Activated CD4-positive, alpha-beta memory T cell treated with anti-CD3 and anti-CD28 coated beads, Interleukin-2, amount 10 ng/mL, durations not matched to agents 7 days and 5 days (primary cell): ENCODE data around the gene CSNK2A1. TPM values are rescaled to one million over a fixed set of nuclear protein-coding genes. Genes with fewer than 3 reads are reported as not detected.

Experiments used
- CTCF ChIA-PET: fragments of 350-600 bp; sonication (Branson Sonifier 250); formaldehyde crosslinking; loops from one replicate; lab custom pipeline; 2021; ENCODE audit warnings: antibody characterized with exemption, inconsistent platforms; lab: Charles Lee
- POLR2A ChIA-PET: fragments of 350-600 bp; sonication (Branson Sonifier 250); formaldehyde crosslinking; loops from one replicate; lab custom pipeline; 2021; ENCODE audit warnings: antibody characterized with exemption; lab: Charles Lee
- DNase-seq: peaks from one replicate; pipeline ENCODE4 v3.0.0-alpha.2; 2020
- H3K27ac Mint-ChIP-seq: one replicate; pipeline ENCODE4 v1.8.0; 2021; ENCODE audit warnings: mild to moderate bottlenecking, mixed read lengths
- H3K27me3 Mint-ChIP-seq: one replicate; pipeline ENCODE4 v1.8.0; 2021; ENCODE audit warnings: mixed read lengths
- H3K36me3 Mint-ChIP-seq: one replicate; pipeline ENCODE4 v1.8.0; 2021; ENCODE audit warnings: low read depth, mixed read lengths
- H3K4me1 Mint-ChIP-seq: one replicate; pipeline ENCODE4 v1.8.0; 2021; ENCODE audit warnings: mixed read lengths
- H3K4me3 Mint-ChIP-seq: one replicate; pipeline ENCODE4 v1.8.0; 2021; ENCODE audit warnings: mild to moderate bottlenecking, mixed read lengths
- H3K9me3 Mint-ChIP-seq: one replicate; pipeline ENCODE4 v1.8.0; 2021; ENCODE audit warnings: mixed read lengths
- total RNA-seq, 2 experiments: library from RNA; stranded (reverse); gene quantifications; one replicate each; pipeline ENCODE4 v1.2.3, GENCODE V29; 2021

Gene CSNK2A1
- total RNA-seq, 2 experiments from 2014 or later, result 101 to 111 TPM

- CTCF ChIA-PET, result interaction anchor here (1.0 kb wide), 1 partner anchor 70 kb away, joined by 3 read pairs; no protein-coding TSS in a partner anchor
- Mint-ChIP-seq H3K9me3 (no peaks in the 10 kb centered on the region), H3K36me3 (no peaks in the 10 kb centered on the region), H3K4me1 (no peaks in the 10 kb centered on the region), H3K27me3 (peaks cover 19% of the 10 kb centered on the region), H3K4me3 (no peak overlapping the region), H3K27ac (no peak overlapping the region)
- DNase-seq, result no peak
- POLR2A ChIA-PET, result no interaction called here
These were observed 31.6 kb upstream of the CSNK2A1 start for GRCh38 chr20:575230-575629.

DNA sequence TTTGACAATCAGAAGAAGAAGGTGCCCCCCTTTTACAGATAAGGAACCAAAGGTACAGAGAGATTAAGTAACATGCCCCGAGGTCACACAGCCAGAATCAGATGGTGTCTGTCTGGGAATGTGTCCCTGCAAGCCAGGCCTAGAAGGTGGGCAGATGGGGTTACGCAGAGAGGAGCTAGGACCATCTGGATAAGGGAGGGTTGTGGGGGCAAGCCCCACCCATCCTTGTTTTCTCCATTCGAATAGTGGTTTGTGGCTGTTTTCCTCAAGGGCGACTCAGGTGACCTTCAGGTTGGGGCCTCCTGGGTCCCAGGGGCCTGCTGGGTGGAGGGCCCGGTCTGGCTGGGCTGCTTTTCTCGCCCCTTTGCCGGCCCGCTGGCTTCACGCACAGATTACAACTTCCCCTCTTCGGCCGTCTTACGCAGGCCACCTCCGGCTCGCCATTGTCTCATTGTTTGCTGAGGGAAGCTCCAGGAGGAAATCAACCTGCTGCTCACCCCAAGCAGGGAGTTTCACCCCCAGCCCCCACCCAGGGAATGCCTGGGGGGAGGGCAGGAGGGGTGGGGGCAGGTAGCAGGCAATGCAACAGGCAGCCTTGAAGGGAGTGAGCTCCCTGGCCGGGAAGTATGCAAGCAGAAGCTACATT, 30.8 kb upstream of the CSNK2A1 start:
- ChIA-PET CTCF (interaction anchor here (1.0 kb wide), 1 partner anchor 71 kb away, joined by 3 read pairs; no protein-coding TSS in a partner anchor), POLR2A (no interaction called here)
- H3K4me1 Mint-ChIP-seq, result no peaks in the 10 kb centered on the region

GRCh38 chr20:573414-574296, 30.1 kb upstream of the CSNK2A1 start:
- DNase-seq, result no peak
- H3K36me3 Mint-ChIP-seq, result no peaks in the 10 kb centered on the region
- no peak overlapping the region for H3K27ac Mint-ChIP-seq
- H3K9me3 Mint-ChIP-seq, result no peaks in the 10 kb centered on the region
- no peaks in the 10 kb centered on the region for H3K4me1 Mint-ChIP-seq
- ChIA-PET POLR2A (no interaction called here), CTCF (interaction anchor here (1.0 kb wide), 1 partner anchor 72 kb away, joined by 3 read pairs; no protein-coding TSS in a partner anchor)
- H3K4me3 Mint-ChIP-seq, result no peak overlapping the region
- peaks cover 27% of the 10 kb centered on the region for H3K27me3 Mint-ChIP-seq

More for the DNA sequence above, 30.8 kb upstream of the CSNK2A1 start:
- DNase-seq, result no peak
- no peak overlapping the region for H3K27ac Mint-ChIP-seq
- H3K27me3 Mint-ChIP-seq, result peaks cover 23% of the 10 kb centered on the region
- H3K4me3 Mint-ChIP-seq, result no peak overlapping the region
- H3K36me3 Mint-ChIP-seq, result no peaks in the 10 kb centered on the region
- no peaks in the 10 kb centered on the region for H3K9me3 Mint-ChIP-seq

DNA sequence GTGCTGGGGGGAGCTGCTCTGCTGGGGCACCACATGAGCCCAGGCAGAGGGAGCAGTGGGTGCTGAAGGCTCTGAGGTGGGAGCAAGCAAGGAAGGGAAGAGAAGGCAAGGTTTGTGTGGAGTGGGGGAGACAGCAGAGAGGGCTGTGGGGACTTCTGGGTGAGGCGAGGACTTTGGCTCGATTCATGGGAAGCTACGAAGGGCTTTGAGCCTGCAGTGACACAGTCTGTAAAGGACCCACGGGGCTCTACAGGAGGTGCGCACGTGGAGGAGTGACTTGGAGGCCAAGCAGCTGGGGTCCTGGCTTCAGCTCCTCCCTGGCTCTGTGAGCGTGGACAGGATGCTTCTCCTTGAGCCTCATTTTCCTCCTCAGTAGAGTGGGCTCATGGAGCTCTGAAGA, 29.1 kb upstream of the CSNK2A1 start:
- no peak for DNase-seq
- H3K4me3 Mint-ChIP-seq, result no peak overlapping the region
- CTCF ChIA-PET, result interaction anchor here (1.2 kb wide), 1 partner anchor 12 kb away, joined by 5 read pairs; no protein-coding TSS in a partner anchor
- POLR2A ChIA-PET, result no interaction called here
- H3K36me3 Mint-ChIP-seq, result no peaks in the 10 kb centered on the region
- H3K4me1 Mint-ChIP-seq, result no peaks in the 10 kb centered on the region
- H3K27me3 Mint-ChIP-seq, result peaks cover 31% of the 10 kb centered on the region
- H3K27ac Mint-ChIP-seq, result no peak overlapping the region
- H3K9me3 Mint-ChIP-seq, result no peaks in the 10 kb centered on the region

DNA sequence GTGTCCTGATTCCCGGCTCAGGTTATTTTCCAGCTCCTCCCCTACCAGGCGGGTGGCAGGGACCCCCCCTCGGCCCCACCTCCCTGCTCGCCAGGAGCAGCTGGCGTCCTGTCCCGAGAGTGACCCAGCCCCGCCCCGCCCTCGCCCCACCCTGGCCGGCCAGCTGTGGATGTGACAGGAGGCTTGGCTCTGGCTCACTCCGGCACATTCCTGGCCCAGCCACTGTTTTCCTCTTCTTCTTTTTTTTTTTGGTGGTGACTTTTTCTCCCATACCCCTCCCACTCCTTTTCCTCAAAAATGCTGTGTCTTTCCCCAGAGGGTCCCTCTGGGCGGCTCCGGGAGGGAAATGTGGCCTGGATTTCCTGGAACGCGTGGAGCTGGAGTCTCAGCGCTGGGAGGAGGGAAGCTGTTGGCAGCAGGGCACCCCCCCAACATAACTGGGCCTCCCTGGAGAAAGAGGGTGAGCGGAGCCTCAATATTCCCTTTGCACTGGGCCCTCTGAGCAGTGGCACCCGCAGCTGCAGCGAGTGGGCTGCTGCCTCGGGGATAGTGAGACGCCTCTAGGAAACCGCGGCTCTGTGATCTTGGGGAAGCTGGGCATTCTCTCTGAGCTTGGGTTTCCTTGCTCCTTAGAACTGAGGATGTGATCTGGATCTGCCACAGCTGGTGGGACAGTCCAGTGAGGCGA, 28.3 kb upstream of the CSNK2A1 start:
- no peaks in the 10 kb centered on the region for H3K36me3 Mint-ChIP-seq
- H3K4me1 Mint-ChIP-seq, result no peaks in the 10 kb centered on the region
- DNase-seq, result no peak
- CTCF ChIA-PET, result interaction anchor here (1.2 kb wide), 1 partner anchor 11 kb away, joined by 5 read pairs; no protein-coding TSS in a partner anchor
- no peak overlapping the region for H3K4me3 Mint-ChIP-seq
- POLR2A ChIA-PET, result no interaction called here
- H3K9me3 Mint-ChIP-seq, result no peaks in the 10 kb centered on the region
- peaks cover 36% of the 10 kb centered on the region for H3K27me3 Mint-ChIP-seq
- no peak overlapping the region for H3K27ac Mint-ChIP-seq

DNA sequence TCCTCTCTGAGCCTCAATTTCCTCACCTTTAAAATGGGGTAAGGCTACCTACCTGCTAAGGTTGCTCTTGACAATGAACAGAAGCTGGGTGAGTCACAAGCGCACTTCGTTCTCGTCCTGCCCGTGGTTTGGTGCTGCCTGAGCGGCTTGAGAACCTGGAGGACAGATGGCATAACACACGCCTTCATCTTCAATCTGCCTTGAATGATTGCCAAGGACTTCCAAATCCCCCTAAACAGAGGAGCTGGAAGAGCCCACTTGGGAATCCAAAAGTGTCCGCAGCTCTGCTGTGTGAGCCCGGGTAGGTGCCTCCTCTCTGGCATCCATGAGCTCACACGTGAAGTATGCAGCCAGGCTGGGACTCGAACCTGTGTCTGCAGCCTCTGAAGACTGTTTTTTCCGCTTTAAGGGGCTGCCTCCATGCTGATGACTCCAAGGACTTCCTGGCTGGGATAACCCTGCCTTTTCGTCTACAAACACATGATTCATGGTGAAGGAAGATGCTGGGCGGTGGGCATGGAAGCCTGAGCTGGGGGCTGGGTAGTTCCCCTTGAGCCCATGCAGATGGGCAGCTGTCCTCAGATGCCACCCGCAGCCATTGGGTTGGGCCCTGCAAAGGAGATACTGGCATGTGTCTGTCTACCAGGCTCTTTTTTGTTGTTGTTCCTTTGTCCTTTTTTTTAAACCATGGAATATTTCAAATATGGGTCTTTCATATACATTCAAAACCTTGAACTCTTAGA, 25.3 kb upstream of the CSNK2A1 start:
- ChIA-PET POLR2A (interaction anchor here (0.6 kb wide), 1 partner anchor 48 kb away, joined by 3 read pairs; no protein-coding TSS in a partner anchor), CTCF (no interaction called here)
- Mint-ChIP-seq H3K4me3 (no peak overlapping the region), H3K4me1 (no peaks in the 10 kb centered on the region), H3K9me3 (no peaks in the 10 kb centered on the region), H3K27ac (no peak overlapping the region), H3K36me3 (no peaks in the 10 kb centered on the region), H3K27me3 (peaks cover 33% of the 10 kb centered on the region)
- no peak for DNase-seq

GRCh38 chr20:568097-568652, 24.6 kb upstream of the CSNK2A1 start:
- DNase-seq, result no peak
- no peaks in the 10 kb centered on the region for H3K36me3 Mint-ChIP-seq
- no peaks in the 10 kb centered on the region for H3K9me3 Mint-ChIP-seq
- peaks cover 31% of the 10 kb centered on the region for H3K27me3 Mint-ChIP-seq
- no peaks in the 10 kb centered on the region for H3K4me1 Mint-ChIP-seq
- POLR2A ChIA-PET, result no interaction called here
- no peak overlapping the region for H3K4me3 Mint-ChIP-seq
- H3K27ac Mint-ChIP-seq, result no peak overlapping the region
- CTCF ChIA-PET, result no interaction called here

DNA sequence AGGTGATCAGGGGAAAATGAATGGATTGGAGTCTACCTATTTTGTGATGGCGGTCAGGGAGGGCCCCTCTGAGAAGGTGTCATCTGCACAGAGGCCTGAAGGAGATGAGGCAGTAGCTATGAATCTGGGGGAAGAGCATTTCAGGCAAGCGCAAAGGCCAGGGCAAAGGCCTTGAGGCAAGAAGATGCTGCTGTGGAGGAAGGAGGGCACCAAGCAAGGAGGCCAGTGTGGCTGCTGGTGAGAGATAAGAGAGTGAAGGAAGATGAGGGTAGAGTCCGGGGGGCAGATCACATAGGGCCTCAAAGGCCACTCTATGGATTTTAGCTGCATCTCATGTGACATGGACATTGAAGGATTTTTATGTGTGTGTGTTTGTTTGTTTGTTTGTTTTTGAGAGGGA, 20.6 kb upstream of the CSNK2A1 start:
- no peak for DNase-seq
- H3K9me3 Mint-ChIP-seq, result no peaks in the 10 kb centered on the region
- ChIA-PET CTCF (interaction anchor here (3.7 kb wide), 1 partner anchor 80 kb away, joined by 30 read pairs; no protein-coding TSS in a partner anchor), POLR2A (no interaction called here)
- no peaks in the 10 kb centered on the region for H3K4me1 Mint-ChIP-seq
- no peaks in the 10 kb centered on the region for H3K36me3 Mint-ChIP-seq
- H3K27me3 Mint-ChIP-seq, result peaks cover 25% of the 10 kb centered on the region
- H3K4me3 Mint-ChIP-seq, result no peak overlapping the region
- no peak overlapping the region for H3K27ac Mint-ChIP-seq

- Mint-ChIP-seq H3K4me3 (no peak overlapping the region), H3K27me3 (peaks cover 17% of the 10 kb centered on the region), H3K4me1 (no peaks in the 10 kb centered on the region), H3K27ac (no peak overlapping the region), H3K36me3 (no peaks in the 10 kb centered on the region), H3K9me3 (no peaks in the 10 kb centered on the region)
- DNase-seq, result no peak
- CTCF ChIA-PET, result interaction anchor here (1.1 to 3.7 kb wide), 3 partner anchors 71 to 176 kb away, joined by 3 to 30 read pairs (median 3); no protein-coding TSS in a partner anchor
- POLR2A ChIA-PET, result interaction anchor here (3.0 kb wide), 1 partner anchor 20 kb away, joined by 11 read pairs; the partner anchor contains the start of gene CSNK2A1
These were observed 19.6 kb upstream of the CSNK2A1 start for GRCh38 chr20:563187-563586.

GRCh38 chr20:562232-562897, 18.8 kb upstream of the CSNK2A1 start:
- H3K36me3 Mint-ChIP-seq, result no peaks in the 10 kb centered on the region

GRCh38 chr20:561437-562231, 18.0 kb upstream of the CSNK2A1 start:
- DNase-seq, result peak; percentile 59
- no peaks in the 10 kb centered on the region for H3K4me1 Mint-ChIP-seq
- ChIA-PET CTCF (interaction anchor here (1.2 to 3.7 kb wide), 3 partner anchors 11 to 83 kb away, joined by 3 to 30 read pairs (median 5); partner anchors contain the start of gene CSNK2A1), POLR2A (interaction anchor here (3.0 kb wide), 1 partner anchor 18 kb away, joined by 11 read pairs; the partner anchor contains the start of gene CSNK2A1)
- H3K4me3 Mint-ChIP-seq, result no peak overlapping the region
- no peaks in the 10 kb centered on the region for H3K36me3 Mint-ChIP-seq
- no peaks in the 10 kb centered on the region for H3K9me3 Mint-ChIP-seq
- peaks cover 12% of the 10 kb centered on the region for H3K27me3 Mint-ChIP-seq
- no peak overlapping the region for H3K27ac Mint-ChIP-seq

More at GRCh38 chr20:562232-562897, 18.8 kb upstream of the CSNK2A1 start:
- no peak overlapping the region for H3K4me3 Mint-ChIP-seq
- DNase-seq, result no peak
- ChIA-PET CTCF (interaction anchor here (1.1 to 3.7 kb wide), 3 partner anchors 70 to 177 kb away, joined by 3 to 30 read pairs (median 3); no protein-coding TSS in a partner anchor), POLR2A (interaction anchor here (3.0 kb wide), 1 partner anchor 19 kb away, joined by 11 read pairs; the partner anchor contains the start of gene CSNK2A1)
- H3K9me3 Mint-ChIP-seq, result no peaks in the 10 kb centered on the region
- H3K27ac Mint-ChIP-seq, result no peak overlapping the region
- H3K27me3 Mint-ChIP-seq, result peaks cover 16% of the 10 kb centered on the region
- H3K4me1 Mint-ChIP-seq, result no peaks in the 10 kb centered on the region
